Measurements from ENCODE around the gene TRPM4.

TRPM4 gene

DNA sequence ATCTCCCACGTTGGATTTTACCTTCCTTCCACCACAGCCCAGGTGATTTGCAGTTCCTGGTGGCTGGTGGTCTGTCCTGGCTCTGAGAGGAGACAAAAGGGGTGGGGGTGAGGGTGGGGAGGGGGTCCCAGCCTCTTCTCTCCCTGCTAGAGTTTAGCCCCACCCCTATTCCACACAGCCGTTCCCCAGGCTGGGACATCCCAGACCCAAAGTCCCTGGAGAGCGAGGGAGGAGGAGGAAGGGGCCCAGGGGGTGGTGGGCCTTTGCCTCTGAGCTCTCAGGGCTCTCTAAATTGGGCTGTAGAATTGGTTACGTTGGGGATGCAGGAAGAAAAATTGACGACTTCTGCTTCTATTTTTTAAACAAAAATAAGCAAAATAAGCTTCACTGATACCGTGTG, 85.5 kb downstream of the TRPM4 start:
- DNase-seq: no peak

DNA sequence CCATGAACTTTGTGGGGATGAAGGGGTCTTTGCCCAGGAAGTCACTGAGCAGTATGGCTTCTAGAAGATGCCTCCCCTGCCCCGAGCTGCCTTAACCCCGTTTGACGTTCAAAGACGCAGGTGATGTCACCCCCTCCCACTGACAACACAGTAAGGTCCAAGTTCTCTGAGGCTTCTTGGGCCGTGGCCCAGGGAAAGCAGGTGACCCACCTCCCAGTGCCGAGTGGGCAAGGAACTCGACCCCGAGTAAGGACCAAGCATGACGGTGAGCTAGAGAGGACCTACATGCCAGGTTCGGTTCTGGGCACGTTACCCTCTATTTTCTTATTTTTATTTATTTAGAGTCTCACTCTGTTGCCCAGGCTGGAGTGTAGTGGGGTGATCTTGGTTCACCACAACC, 86.1 kb downstream of the TRPM4 start:
- no peak for DNase-seq

DNA sequence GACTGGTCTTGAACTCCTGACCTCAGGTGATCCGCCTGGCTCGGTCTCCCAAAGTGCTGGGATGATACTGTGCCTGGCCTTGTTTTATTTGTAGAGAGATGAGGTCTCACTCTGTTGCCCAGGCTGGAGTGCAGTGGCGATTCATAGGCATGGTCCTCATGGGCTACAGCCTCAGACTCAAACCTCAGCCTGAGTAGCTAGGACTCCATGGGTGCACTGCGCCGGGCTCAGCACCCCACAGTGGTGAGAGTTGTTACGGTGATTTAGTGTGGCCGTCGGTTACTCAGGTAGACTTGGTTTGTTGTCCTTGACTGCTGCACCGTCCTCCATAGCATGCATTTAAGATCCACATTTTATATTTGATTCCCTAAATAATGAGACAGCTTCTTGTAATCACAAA, 86.7 kb downstream of the TRPM4 start:
- DNase-seq: no peak

DNA sequence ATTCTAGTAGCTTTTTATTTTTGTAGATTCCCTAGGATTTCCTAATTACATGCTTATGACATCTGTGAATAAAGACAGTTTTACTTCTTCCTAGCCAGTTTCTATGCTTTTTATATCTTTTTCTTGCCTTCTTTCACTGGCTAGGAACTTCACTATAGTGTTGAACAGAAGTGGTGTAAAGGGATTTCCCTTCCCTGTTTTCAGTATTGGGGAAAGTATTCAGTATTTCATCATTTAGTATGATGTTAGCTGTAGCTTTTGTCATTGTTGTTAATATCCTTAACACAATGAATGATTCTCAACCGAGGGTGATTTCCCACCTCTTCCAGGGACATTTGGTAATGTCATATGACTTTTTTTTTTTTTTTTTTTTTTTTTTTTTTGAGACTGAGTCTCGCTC, 90.1 kb downstream of the TRPM4 start:
- DNase-seq: no peak

DNA sequence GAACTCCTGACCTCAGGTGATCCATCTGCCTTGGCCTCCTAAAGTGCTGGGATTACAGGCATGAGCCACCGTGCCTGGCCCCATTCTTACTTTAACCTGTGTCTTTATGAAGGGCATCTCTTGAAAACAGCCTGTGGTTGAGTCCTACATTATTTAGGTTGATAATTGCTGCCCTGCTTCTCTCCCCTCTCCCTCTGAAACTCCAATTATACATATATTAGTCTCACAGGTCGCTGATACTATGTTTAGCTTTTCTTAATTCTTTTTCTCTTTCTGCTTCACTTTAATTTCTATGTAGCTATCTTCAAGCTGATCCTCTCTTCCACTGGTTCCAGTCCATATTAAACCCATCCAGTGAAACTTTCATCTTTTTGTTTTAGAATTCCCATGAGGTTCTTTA, 92.3 kb downstream of the TRPM4 start:
- no peak for DNase-seq

DNA sequence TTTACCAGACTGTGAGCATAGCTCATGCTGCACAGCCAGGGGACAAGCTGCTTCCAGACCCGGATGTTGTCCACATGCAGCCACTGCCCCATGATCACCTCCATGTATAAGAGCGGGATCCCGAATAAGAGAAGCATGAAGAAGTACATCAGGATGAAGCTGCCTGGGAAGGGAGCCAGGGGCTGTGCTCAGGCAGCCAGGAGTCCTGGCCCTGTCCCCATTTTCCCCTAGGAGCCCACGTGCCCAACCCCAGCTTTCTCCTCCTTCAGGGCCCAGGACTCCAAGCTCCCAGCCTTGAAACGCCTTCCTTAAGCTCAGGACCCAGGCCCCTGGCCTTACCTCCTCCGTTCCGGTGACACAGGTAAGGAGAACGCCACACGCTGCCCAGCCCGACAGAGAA, 98.1 kb downstream of the TRPM4 start:
- DNase-seq: no peak

DNA sequence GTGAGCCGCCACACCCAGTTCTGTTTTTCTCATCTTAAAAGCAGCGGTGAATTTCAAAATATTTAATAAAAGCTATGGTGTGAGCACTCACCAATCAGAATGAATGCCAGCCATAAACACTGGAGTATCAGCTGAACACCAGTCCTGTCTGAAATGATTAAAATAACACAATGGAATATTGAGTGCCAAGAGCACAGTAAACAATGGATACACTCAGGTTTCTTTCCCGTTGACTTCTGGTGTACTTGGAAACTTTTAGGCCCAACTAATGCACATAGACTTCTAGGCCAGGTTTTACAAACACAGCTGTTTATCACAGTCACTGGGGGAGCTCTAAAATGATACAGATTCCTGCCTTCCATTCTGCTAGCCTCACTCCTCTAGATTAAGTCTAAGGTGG, 99.1 kb downstream of the TRPM4 start:
- no peak for DNase-seq
